Measurements from ENCODE around the gene NFKBIZ.
A peak's percentile ranks its signal among the peaks of the same experiment; 100 is the strongest.

The NFKBIZ gene

DNA sequence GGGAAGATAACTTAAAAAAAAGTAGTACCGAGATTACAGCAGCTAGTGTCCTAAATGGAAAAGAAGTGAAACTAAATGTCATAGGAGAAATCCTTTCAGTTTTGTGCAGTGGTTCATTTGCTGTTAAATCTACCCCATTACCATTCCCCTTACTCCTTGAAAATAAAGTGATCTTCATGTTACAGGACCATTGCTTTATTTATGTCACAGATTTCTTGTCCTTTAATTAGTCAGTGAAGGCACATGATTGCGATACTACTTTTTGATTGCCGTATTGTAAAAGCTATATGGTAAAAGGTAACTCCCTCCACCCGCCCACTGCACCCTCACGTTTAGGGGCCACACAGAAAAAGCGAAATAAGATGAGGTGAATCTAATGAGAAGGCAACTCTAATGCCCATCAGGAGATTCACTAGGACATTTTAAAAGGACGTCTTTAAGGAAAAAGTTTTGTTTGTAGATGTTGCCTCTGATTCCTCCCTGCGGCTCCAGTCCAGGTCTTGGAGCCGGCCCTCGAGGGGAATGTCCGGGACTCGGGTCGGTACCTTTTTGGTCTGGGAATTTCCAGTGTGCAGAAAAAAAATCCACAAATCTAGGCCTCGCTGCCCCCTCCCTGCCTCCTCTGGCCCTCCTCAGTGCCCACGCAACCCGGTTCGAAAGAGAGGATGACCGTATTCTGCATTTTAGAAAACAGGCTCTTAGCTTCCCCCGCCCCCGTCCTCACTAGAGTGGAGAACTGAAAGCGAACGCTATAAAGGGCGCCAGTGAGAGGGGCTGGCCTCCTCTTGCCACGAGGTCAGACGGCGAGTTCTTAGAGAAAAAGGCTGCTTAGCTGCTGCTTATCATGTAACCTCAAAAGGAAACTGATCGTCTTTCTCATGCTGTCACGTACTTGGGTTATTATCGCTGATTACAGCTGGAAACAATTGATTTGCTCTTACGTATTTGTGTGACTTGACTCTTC lies 21.8 kb upstream of the NFKBIZ start:
- DNase-seq: peak; percentile 41 to 80

DNA sequence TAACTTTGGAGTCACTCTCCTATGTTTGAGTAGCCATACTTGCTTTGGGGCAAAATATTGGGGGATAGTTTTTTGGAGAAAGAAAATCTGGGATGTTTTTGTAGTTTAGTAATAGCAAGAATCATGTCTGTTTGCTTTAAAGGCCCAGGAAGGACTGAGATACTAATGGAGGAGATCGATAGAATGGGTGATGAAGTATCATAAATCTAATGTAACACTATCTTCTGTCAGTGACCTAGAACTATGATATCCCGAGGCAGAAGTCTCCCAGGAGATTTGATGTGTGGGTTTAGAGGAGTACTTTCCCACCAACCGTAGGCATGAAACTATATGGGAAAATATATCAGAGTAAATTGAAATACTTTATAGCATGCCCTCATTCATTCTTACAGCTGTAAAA lies 21.0 kb upstream of the NFKBIZ start:
- no peak for DNase-seq

GRCh38 chr3:101828691-101829436 lies 20.4 kb upstream of the NFKBIZ start:
- DNase-seq: no peak

- DNase-seq: no peak
These were observed 19.9 kb upstream of the NFKBIZ start for GRCh38 chr3:101829437-101829830.

DNA sequence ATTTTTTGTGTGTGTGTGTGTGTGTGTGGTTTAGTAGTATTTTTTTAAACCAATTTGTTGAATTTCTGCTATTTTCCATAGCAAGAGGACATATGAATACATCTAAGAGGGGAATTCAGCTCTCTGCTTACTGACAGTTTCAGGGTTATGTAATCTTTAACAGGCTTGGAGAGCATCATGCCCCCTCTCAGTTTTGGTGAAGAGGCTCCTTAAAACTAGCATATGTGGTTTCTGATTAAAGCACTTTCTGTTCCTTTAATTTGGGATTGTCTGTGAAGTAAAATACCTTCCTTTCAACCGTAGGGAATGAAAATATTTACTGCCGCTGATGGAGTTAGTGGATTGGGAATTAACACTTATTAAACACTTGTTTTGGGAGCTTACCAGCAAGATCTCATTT lies 19.4 kb upstream of the NFKBIZ start:
- no peak for DNase-seq

- DNase-seq: no peak
These were observed 15.8 kb upstream of the NFKBIZ start for GRCh38 chr3:101833446-101833974.

- no peak for DNase-seq
These were observed 13.6 kb upstream of the NFKBIZ start for GRCh38 chr3:101835676-101836075.

GRCh38 chr3:101836160-101836559 lies 13.2 kb upstream of the NFKBIZ start:
- no peak for DNase-seq

- DNase-seq: peak in 1 of 2 donors; percentile 56
These were observed 12.4 kb upstream of the NFKBIZ start for GRCh38 chr3:101836652-101837598.

GRCh38 chr3:101838691-101839090 lies 10.6 kb upstream of the NFKBIZ start:
- DNase-seq: no peak

DNA sequence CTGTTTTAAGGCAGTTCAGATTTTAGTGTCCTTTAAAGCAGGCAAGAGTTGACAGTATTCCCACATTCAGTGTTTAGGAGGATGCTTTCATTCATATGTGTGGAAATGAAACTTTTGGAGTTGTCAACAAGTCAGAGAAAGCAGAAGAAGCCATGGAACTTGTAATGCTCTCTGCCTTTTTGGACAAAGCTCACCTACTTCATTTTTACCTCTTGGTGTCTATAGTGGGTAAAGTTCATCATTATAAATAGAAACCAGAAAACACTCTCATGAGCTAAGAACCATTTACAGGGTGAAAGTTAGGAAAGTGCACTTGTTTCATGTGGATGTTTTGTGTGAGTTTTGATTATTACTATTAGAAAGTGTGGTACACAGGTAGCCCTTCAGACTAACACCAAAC lies 9.2 kb upstream of the NFKBIZ start:
- DNase-seq: no peak

- DNase-seq: no peak
These were observed 6.9 kb upstream of the NFKBIZ start for GRCh38 chr3:101842245-101842934.

GRCh38 chr3:101842935-101843330 lies 6.4 kb upstream of the NFKBIZ start:
- DNase-seq: no peak

DNA sequence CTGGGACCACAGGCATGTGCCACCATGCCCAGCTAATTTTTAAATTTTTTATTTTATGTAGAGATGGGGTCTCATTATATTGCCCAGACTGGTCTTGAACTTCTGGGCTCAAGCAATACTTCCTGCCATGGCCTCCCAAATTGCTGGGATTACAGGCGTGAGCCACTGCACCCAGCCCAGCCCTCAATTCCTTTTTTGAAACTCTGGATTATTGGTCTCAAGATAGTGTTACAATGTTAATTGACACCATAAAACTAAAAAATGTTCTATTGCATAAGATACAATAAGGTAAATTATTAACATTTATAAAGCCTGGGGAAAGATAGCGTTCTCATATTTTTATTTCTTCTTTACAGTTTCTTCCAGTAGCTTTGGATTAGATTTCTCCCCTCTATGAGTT lies 3.9 kb upstream of the NFKBIZ start:
- DNase-seq: no peak

DNA sequence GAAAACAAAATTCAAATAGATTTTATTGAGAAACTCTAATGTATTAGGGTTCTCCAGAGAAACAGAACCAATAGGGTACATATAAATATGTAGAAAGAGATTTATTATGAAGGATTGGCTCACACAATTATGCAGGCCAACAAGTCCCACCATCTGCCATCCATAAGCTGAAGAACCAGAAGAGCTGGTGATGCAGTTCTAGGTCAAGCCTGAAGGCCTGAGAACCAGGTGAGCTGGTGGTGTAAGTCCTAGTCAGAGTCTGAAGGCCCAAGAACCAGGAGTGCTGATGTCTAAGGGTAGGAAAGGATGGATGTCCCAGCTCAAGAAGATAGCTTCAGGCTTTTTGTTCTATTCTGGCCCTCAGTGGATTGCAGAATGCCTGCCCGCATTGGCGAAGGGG lies 2.6 kb upstream of the NFKBIZ start:
- DNase-seq: no peak

- no peak for DNase-seq
These were observed 2.0 kb upstream of the NFKBIZ start for GRCh38 chr3:101847328-101847727.

GRCh38 chr3:101848326-101848725 lies 988 bp upstream of the NFKBIZ start:
- no peak for DNase-seq

DNA sequence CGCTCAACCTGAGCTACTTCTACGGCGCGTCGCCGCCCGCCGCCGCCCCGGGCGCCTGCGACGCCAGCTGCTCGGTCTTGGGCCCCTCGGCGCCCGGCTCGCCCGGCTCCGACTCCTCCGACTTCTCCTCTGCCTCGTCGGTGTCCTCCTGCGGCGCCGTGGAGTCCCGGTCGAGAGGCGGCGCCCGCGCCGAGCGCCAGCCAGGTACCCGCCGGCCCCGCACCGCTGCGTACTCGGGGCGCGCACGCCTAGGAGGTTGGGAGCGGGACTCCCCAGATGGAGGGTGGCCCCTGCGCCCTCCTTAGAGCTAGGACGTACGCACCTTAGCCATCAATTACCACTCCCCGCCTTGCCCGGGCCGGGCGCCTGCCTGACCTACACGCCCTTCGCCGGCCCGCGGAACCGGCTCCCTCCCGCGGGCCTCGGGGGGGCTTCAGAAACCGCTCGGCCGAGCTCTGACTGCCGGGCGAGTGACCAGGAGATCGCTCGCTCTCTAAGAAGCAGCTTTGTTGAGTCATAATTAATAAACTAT lies 466 bp downstream of the NFKBIZ start:
- DNase-seq: peak in 1 of 2 donors; percentile 85

DNA sequence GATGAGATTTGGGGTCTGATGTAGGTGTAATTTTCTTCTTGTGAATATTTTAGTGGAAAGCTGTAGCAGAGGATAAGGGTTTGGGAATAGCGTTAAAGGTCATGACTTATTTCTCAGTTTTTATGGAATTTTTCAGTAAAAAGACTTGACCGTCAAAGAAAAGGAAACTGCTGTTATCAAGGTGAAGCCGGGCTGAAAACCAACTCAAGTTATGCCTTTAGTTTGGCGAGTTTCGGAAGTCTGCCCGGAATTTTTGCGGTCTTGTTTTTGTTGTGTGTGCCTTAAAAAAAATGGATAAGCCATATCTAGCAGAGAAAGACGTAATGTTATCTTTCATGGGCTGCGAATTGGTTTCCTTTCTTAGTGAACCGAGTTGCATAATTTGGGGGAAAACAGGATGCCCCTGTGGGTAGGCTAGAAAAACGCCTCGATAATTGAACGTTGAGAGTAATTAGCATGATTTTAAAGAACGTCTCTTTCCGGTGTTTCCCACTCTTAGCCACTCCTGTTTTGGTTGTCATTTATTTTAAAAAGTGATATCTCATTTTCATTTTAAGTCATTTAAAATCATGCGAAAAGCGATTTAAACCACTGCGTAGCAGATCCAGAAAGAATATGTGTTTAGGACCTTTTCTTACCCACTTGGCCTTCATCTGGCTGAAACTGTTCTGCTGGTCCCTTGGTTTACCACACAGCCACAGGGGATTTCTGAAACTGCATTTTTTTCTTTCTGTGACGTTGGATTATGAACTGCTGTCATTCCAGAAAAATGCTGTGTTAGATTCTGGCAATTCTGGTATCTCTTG lies 1.1 kb downstream of the NFKBIZ start:
- peak in 1 of 2 donors; percentile 44 for DNase-seq

DNA sequence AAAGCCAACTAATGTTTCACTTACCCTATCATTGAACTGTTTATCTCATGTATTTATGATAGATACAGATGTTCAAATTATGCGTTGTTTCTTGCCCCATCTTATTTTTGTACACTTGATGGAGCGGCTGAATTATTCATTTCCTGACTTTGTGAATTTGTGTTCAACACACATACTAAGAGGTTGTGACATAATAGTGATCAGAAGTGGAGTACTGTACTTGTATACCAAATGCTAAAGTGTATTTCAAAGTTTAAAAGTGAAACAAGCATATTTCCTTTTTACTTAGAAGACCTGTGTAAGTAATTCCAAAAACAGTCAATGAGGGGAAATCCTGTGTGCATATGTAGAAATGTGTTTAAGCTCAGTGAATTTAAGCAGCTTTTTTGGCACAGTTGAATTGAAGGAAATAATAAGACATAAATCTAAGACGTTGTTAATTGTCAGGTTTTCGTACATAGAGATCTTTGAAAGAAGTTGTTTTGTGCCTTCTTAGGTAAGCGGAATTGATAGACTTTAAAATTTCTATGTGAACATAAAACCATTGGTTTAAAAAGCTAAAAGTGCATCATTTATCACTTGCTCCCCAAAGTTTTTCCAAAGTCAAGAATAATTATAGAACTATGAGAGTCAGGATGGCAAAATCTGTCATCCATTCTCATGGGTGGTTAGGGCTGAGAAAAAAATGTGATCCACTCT lies 1.9 kb downstream of the NFKBIZ start:
- DNase-seq: no peak

Measured in bone marrow (tissue), 2 donors.